Naive thymus-derived CD8-positive, alpha-beta T cell (primary cell): ENCODE measurements around the gene TMEM98. TPM values are rescaled to one million over a fixed set of nuclear protein-coding genes. Genes with fewer than 3 reads are reported as not detected.
A peak's percentile ranks its signal among the peaks of the same experiment; 100 is the strongest.
"Not testable (repeated sequence)": the region's sequence is repeated elsewhere in the genome, so short reads cannot be mapped to it uniquely, and the experiment has no call there.

Experiments
- ATAC-seq, 2 donors: fragments of 150-1000 bp; cut with Tn5 transposase in 1 of 2; sonication (Bioruptor Pico), chemical (Tn5 transposase) in 1 of 2; 1 replicate in 1 of 2; 2 replicates in 1 of 2; pipeline ENCODE4 v1.10.0; 2021; ENCODE audit warnings: mild to moderate bottlenecking in 2 of 2, moderate library complexity in 2 of 2
- POLR2A ChIA-PET: fragments of 350-600 bp; sonication (Branson Sonifier 250); formaldehyde crosslinking; loops from one replicate; lab custom pipeline; 2021; ENCODE audit warnings: antibody characterized with exemption; lab: Charles Lee
- DNase-seq, 10 donors: peaks; one replicate each; pipeline versions ENCODE4 v3.0.0 to v3.0.0-alpha.2; 2020 to 2022
- H3K27ac Mint-ChIP-seq, 10 donors: one replicate each; pipeline ENCODE4 v1.8.0; 2020 to 2022; ENCODE audit warnings: mild to moderate bottlenecking in 10 of 10, mixed read lengths in 10 of 10, moderate library complexity in 4 of 10, inconsistent platforms in 1 of 10
- H3K27me3 Mint-ChIP-seq, 5 donors: one replicate each; pipeline ENCODE4 v1.8.0; 2021 to 2022; ENCODE audit warnings: mixed read lengths in 5 of 5
- H3K36me3 Mint-ChIP-seq, 3 donors: one replicate each; pipeline ENCODE4 v1.8.0; 2020 to 2022; ENCODE audit warnings: mixed read lengths in 3 of 3, mild to moderate bottlenecking in 2 of 3, inconsistent platforms in 1 of 3
- H3K4me1 Mint-ChIP-seq, 4 donors: one replicate each; pipeline ENCODE4 v1.8.0; 2021 to 2022; ENCODE audit warnings: mixed read lengths in 4 of 4
- H3K4me3 Mint-ChIP-seq, 10 donors: one replicate each; pipeline ENCODE4 v1.8.0; 2020 to 2022; ENCODE audit warnings: mild to moderate bottlenecking in 10 of 10, mixed read lengths in 10 of 10, moderate library complexity in 6 of 10, inconsistent platforms in 1 of 10
- H3K9me3 Mint-ChIP-seq, 9 donors: one replicate each; pipeline ENCODE4 v1.8.0; 2020 to 2022; ENCODE audit warnings: mixed read lengths in 9 of 9, mild to moderate bottlenecking in 3 of 9, inconsistent platforms in 1 of 9, moderate library complexity in 1 of 9
- polyA plus RNA-seq, 3 donors: library from polyadenylated mRNA; unstranded; fragments of 300-500 nt; fragmentation: Illumina TruSeq; gene quantifications; one replicate each; pipeline ENCODE4 v1.2.3, GENCODE V29; 2021
- total RNA-seq, 8 experiments: library from RNA in 2 of 8; stranded (reverse) in 2 of 8; gene quantifications; one replicate each; pipeline ENCODE4 v1.2.3 and lab custom pipeline; 2021 to 2026

TMEM98 gene
- total and polyA plus RNA-seq, 5 experiments from 2014 or later: not detected

DNA sequence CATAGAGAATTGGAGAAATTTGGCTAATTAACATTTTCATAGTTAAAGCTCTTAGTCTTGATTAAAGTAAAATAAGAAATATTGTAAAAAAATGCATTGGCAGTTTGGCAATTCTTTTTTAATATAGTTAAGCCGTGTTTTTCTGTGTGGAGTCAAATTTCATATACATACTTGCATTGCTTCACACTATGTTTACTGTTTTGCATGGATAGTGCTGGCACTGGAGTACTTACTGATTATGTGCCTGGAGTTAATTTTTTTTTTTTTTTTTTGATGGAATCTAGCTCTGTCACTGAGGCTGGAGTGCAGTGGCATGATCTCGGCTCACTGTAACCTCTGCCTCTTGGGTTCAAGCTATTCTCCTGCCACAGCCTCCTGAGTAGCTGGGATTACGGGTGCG, 8.1 kb upstream of the TMEM98 start:
- H3K4me3 Mint-ChIP-seq, POLR2A ChIA-PET, H3K27me3 Mint-ChIP-seq, H3K9me3 Mint-ChIP-seq, H3K27ac Mint-ChIP-seq, DNase-seq, ATAC-seq, H3K36me3 Mint-ChIP-seq, H3K4me1 Mint-ChIP-seq: not testable (repeated sequence)

DNA sequence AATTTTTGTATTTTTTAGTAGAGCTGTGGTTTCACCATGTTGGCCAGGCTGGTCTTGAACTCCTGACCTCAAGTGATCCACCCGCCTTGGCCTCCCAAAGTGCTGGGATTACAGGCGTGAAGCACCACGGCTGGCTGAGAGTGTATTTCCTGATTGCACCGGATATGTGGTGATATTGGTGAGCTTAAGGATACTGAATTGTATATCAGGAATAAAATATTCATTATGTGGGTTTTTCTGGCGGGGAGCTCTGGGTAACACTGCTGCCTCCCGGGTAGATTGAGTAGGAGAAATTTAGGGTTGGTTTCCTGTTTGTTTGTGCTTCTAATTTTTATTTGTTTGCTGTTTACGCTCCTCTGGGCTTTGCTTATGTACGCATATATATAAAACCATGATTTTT, 7.7 kb upstream of the TMEM98 start:
- H3K27me3 Mint-ChIP-seq: peaks cover 0 to 4% (median 2%) of the 10 kb centered on the region in 5 donors
- H3K36me3 Mint-ChIP-seq: no peaks in the 10 kb centered on the region
- no peak overlapping the region for H3K27ac Mint-ChIP-seq
- POLR2A ChIA-PET: no interaction called here
- no peaks in the 10 kb centered on the region for H3K9me3 Mint-ChIP-seq
- peaks cover 0 to 3% (median 0%) of the 10 kb centered on the region in 4 donors for H3K4me1 Mint-ChIP-seq
- ATAC-seq (no peak), DNase-seq (no peak)
- H3K4me3 Mint-ChIP-seq: no peak overlapping the region

DNA sequence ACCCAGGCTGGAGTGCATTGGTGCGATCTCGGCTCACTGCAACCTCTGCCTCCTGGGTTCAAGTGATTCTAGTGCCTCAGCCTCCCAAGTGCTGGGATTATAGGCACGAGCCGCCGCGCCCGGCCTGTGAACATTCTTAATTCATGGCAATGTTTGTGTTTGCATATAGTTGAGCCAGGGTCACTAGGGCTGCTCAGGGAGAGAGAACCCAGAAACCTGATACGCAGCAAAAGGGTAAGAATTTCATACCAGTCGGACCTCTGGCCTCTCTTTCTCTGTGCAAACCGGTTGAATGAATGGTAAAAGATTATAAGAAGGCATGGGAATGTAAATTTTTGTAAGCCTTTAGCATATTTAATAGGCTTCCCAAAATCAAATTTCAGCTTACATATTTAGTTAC, 6.9 kb upstream of the TMEM98 start:
- H3K27ac Mint-ChIP-seq: no peak overlapping the region
- POLR2A ChIA-PET: no interaction called here
- peaks cover under 1 to 10% (median 8%) of the 10 kb centered on the region in 5 donors for H3K27me3 Mint-ChIP-seq
- H3K4me3 Mint-ChIP-seq: no peak overlapping the region
- H3K9me3 Mint-ChIP-seq: no peaks in the 10 kb centered on the region
- ATAC-seq (no peak), DNase-seq (no peak)
- H3K4me1 Mint-ChIP-seq: peaks cover 0 to 3% (median 0%) of the 10 kb centered on the region in 4 donors
- no peaks in the 10 kb centered on the region for H3K36me3 Mint-ChIP-seq

DNA sequence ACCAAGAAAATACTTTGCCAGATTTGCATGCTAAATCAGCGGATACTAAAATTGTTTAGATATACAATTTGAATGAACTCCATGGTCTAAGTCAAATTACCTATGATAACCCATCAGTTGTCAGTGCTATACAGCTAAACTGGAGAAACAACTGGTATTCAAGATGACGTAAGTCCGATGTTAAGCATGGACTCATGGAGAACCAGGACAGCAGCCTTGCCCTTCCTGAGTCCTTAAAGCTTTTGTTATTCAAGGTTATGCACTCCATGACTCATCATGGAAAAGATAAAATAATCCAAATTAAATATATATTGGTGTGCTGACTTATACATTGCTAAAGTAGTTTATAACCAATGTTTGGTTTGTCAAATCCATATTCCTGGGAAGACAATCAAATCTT, 4.0 kb upstream of the TMEM98 start:
- H3K27me3 Mint-ChIP-seq: peaks cover 7 to 24% (median 12%) of the 10 kb centered on the region in 5 donors
- H3K4me1 Mint-ChIP-seq, DNase-seq, ATAC-seq, H3K9me3 Mint-ChIP-seq, H3K4me3 Mint-ChIP-seq, H3K27ac Mint-ChIP-seq, POLR2A ChIA-PET, H3K36me3 Mint-ChIP-seq: not testable (repeated sequence)

DNA sequence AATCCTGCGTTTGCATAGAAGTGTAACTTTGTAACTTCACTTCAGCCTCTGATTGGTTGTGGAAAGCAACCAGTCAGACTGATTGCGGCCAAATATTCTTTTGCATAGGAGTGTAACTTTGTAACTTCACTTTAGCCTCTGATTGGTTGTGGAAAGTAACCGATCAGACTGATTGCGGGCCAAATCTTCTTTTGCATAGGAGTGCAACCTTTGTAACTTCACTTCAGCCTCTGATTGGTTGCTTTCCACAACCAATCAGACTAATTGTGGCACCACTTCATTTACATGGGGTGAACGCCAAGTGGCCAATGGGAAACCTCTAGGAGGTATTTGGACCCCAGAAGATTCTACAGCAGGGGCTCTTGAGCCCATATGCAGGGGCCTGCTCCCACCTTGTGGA, 1.8 kb upstream of the TMEM98 start:
- no peak for ATAC-seq
- peaks cover 12 to 33% (median 16%) of the 10 kb centered on the region in 5 donors for H3K27me3 Mint-ChIP-seq
- peaks cover 0 to 5% (median 3%) of the 10 kb centered on the region in 4 donors for H3K4me1 Mint-ChIP-seq
- H3K9me3 Mint-ChIP-seq: no peaks in the 10 kb centered on the region
- H3K36me3 Mint-ChIP-seq: no peaks in the 10 kb centered on the region
- DNase-seq: no peak
- peak overlapping the region in 1 of 10 donors; percentile 67 for H3K27ac Mint-ChIP-seq
- POLR2A ChIA-PET: no interaction called here
- no peak overlapping the region for H3K4me3 Mint-ChIP-seq

DNA sequence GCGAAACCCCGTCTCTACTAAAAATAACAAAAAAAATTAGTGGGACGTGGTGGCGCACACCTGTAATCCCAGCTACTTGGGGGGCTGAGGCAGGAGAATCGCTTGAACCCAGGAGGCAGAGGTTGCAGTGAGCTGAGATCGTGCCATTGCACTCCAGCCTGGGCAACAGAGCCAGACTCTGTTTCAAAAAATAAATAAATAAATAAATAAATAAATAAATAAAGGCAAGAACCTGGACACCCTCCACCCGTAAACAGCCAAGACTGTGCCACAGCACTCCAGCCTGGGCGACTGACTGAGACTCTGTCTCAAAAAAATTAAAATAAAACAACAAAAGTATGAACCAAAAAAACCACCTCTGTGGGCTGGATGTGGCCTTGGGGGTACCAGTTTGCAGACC, 1.2 kb upstream of the TMEM98 start:
- H3K4me3 Mint-ChIP-seq, H3K36me3 Mint-ChIP-seq, DNase-seq, H3K27ac Mint-ChIP-seq, H3K4me1 Mint-ChIP-seq, POLR2A ChIA-PET, H3K9me3 Mint-ChIP-seq, ATAC-seq: not testable (repeated sequence)
- peaks cover 12 to 39% (median 21%) of the 10 kb centered on the region in 5 donors for H3K27me3 Mint-ChIP-seq

DNA sequence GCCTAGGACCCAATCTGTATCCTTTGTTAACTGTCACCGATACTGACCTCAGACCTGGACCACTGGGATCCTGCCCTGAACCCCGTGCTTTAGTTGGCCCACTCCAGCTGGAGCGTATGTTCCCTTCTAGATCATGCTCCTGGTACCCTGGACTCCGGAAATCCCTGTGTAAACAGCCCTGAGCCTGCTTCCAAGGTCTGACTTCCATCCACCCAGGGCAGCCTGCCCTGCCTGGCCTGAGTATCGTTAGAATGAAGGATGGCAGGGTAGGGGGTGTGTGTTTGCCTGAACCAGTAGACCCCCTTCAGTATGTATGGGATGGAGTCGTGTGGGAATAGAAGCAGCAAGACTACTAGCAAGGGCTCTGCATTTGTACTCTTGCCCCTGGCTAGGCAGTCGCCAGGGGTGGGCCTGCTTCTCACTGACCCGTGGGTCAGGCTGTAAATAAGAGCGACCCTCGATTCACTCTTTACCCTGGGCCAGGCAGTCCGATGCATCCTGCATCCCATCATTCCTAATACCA, 691 bp upstream of the TMEM98 start:
- no peak overlapping the region for H3K27ac Mint-ChIP-seq
- ATAC-seq (no peak), DNase-seq (no peak)
- peaks cover 0 to 5% (median 3%) of the 10 kb centered on the region in 4 donors for H3K4me1 Mint-ChIP-seq
- no peaks in the 10 kb centered on the region for H3K9me3 Mint-ChIP-seq
- H3K36me3 Mint-ChIP-seq: no peaks in the 10 kb centered on the region
- H3K27me3 Mint-ChIP-seq: peaks cover 12 to 43% (median 22%) of the 10 kb centered on the region in 5 donors
- H3K4me3 Mint-ChIP-seq: peak overlapping the region in 9 of 10 donors; percentile 24 to 80 (median 57)
- POLR2A ChIA-PET: no interaction called here

DNA sequence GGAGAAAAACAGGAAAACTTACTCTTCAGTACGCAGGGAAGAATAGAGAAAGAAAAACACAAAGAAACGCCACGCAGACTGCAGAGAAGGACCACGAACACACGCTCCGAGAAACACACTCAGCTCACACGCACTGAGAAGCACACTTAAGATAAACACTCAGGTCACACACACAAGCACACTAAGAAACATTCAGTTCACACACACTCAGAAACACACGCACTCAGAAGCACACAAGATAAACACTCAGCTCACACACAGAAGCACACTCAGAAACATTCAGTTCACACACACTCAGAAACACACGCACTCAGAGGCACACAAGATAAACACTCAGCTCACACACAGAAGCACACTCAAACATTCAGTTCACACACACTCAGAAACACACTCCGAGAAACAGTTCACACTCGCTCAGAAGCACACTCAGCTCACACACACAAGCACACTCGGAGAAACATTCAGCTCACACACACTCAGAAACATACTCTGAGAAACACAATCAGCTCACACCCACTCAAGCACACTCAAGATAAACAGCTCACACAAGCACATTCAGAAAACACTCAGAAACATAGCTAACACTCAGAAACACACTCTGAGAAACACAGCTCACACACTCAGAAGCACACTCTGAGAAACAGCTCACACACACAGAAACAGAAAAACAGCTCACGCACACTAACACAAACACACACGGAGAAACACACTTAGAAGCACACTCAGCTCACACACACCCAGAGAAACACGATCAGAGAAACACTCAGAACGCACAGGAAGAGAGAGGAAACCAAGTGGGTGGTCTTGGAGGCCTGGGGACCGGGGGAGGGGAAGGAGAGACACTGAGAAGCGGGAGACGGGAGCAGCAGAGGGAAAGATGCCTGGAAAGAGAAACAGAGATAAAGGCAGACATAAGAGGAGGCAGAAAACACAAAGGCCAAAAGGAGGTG, 908 bp downstream of the TMEM98 start:
- Mint-ChIP-seq H3K27ac (no peak overlapping the region), H3K4me1 (peaks cover 0 to 5% (median 3%) of the 10 kb centered on the region in 4 donors), H3K36me3 (no peaks in the 10 kb centered on the region), H3K9me3 (no peaks in the 10 kb centered on the region), H3K4me3 (no peak overlapping the region), H3K27me3 (peaks cover 27 to 53% (median 32%) of the 10 kb centered on the region in 5 donors)
- no peak for ATAC-seq
- no peak for DNase-seq
- POLR2A ChIA-PET: no interaction called here

DNA sequence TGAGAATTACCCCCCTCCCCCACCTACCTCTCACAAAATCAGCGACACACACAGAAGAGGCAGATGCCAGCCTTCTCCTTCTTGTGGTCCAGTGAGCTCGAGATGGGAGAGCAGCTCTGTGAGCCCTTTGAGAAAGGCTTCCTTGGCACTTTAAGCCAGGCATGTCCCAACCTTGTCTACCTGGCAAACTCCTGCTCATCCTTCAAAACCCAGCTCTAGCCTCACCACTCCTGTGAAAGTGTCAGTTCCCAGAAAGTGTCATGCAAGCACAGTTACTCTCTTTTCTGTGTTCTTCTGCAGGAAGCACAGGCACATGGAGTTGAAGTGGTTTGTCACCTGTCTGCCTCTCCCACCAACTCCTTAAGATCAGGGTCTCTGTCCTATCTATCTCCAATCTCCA, 1.6 kb downstream of the TMEM98 start:
- DNase-seq (no peak), ATAC-seq (no peak)
- Mint-ChIP-seq H3K4me1 (peaks cover 0 to 5% (median 3%) of the 10 kb centered on the region in 4 donors), H3K9me3 (no peaks in the 10 kb centered on the region), H3K4me3 (no peak overlapping the region), H3K27ac (no peak overlapping the region), H3K27me3 (peaks cover 30 to 55% (median 37%) of the 10 kb centered on the region in 5 donors), H3K36me3 (no peaks in the 10 kb centered on the region)
- POLR2A ChIA-PET: no interaction called here

DNA sequence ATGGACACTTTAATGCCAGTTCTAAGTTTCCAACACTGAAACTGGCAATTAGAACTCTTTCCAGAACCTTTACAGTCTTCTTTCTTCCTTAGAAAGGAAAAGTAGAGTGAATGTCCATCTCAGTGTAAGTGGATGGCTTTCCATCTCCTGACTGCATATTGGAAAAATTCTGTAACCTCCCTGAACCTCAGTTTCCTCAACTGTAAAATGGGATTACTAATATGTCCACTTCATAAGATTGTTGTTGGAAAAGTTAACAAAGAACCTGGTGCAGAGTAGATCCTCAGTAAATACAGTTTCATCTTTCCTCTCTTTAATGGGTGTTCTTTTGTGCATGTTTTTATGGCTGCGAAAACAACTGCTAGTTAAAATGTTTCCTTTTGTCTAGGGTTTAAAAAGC, 2.6 kb downstream of the TMEM98 start:
- Mint-ChIP-seq H3K27ac (no peak overlapping the region), H3K9me3 (no peaks in the 10 kb centered on the region), H3K4me1 (peaks cover 0 to 5% (median 3%) of the 10 kb centered on the region in 4 donors), H3K36me3 (no peaks in the 10 kb centered on the region), H3K4me3 (no peak overlapping the region), H3K27me3 (peaks cover 33 to 54% (median 37%) of the 10 kb centered on the region in 5 donors)
- ATAC-seq: no peak
- POLR2A ChIA-PET: no interaction called here
- DNase-seq: no peak

DNA sequence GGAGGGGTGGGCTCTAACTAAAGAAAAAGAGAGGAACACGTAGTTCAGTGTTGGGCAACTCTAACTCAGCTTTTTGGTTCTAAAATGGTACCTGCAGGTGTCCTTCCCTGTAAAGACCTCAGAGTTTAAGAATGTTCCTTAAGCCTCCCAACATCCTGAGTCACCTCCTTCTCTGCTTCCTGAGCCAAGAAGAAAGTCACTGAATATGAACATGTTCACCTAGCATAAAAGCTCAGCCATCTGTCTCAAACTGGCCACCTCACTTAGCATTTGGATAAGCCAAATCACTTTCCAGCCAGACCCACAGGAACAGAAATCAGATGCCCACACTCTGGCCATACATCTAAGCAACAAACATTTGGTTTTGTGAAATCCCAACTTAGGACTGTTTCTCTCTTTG, 3.7 kb downstream of the TMEM98 start:
- peaks cover 26 to 49% (median 37%) of the 10 kb centered on the region in 5 donors for H3K27me3 Mint-ChIP-seq
- H3K36me3 Mint-ChIP-seq: no peaks in the 10 kb centered on the region
- no peak overlapping the region for H3K27ac Mint-ChIP-seq
- no peak for DNase-seq
- no peak for ATAC-seq
- POLR2A ChIA-PET: no interaction called here
- H3K4me3 Mint-ChIP-seq: no peak overlapping the region
- H3K4me1 Mint-ChIP-seq: peaks cover 1 to 5% (median 3%) of the 10 kb centered on the region in 4 donors
- H3K9me3 Mint-ChIP-seq: no peaks in the 10 kb centered on the region

DNA sequence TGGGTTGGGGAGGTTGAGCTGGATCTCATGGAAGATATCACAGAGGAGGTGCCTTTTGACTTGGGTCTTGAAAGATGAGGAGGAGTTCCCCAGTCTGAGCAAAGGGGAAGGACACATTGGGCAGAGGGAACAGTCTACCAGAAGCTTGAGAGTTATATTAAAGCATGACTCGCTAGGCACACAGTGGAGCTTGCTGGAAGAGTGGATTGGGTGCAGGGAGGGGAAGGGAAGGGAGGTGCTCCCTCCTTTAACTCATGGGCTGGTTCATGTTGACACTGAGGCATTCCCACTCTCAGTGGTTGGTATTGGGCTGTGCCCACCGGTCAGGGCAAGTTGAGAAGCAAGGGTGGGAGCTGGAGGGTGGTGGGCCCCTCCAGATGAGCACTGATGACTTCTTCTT, 5.9 kb downstream of the TMEM98 start:
- Mint-ChIP-seq H3K27me3 (peaks cover 26 to 48% (median 42%) of the 10 kb centered on the region in 5 donors), H3K4me3 (no peak overlapping the region), H3K36me3 (no peaks in the 10 kb centered on the region), H3K9me3 (no peaks in the 10 kb centered on the region), H3K4me1 (peaks cover 0 to 7% (median 3%) of the 10 kb centered on the region in 4 donors), H3K27ac (no peak overlapping the region)
- POLR2A ChIA-PET: no interaction called here
- DNase-seq (no peak), ATAC-seq (no peak)

DNA sequence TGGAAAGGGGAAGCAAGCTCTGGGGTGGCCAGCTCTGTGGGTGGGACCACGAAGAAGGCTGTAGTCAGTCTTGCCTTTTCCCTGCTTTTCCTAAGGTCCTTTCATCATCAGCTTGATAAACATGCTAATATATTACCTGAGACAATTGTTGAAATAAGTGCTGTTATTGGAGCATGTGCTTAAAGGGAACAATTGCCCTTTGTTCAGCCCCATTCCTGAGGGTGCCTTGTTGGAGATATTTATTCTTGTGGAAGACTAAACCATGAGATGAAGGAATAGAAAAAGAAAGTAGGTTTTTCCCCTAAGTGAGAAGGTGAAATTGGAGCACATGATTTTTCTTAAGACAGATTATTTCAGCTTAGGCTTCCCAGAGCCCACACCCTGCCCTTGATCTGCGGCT, 7.8 kb downstream of the TMEM98 start:
- no peak for DNase-seq
- Mint-ChIP-seq H3K27ac (no peak overlapping the region), H3K9me3 (no peaks in the 10 kb centered on the region), H3K4me3 (no peak overlapping the region), H3K4me1 (peaks cover 0 to 7% (median 3%) of the 10 kb centered on the region in 4 donors), H3K27me3 (peaks cover 15 to 44% (median 42%) of the 10 kb centered on the region in 5 donors), H3K36me3 (no peaks in the 10 kb centered on the region)
- POLR2A ChIA-PET: no interaction called here
- ATAC-seq: no peak
